Measurements from ENCODE around the gene CATSPERE.
"Not testable (repeated sequence)": the region's sequence is repeated elsewhere in the genome, so short reads cannot be mapped to it uniquely, and the experiment has no call there.

CATSPERE gene

GRCh38 chr1:244552336-244552735 lies 91.3 kb downstream of the CATSPERE start:
- no peak for DNase-seq (ENCODE audit: low spot score)

- DNase-seq (ENCODE audit: low spot score), result no peak
Measured at GRCh38 chr1:244556263-244556662, 95.2 kb downstream of the CATSPERE start.

DNA sequence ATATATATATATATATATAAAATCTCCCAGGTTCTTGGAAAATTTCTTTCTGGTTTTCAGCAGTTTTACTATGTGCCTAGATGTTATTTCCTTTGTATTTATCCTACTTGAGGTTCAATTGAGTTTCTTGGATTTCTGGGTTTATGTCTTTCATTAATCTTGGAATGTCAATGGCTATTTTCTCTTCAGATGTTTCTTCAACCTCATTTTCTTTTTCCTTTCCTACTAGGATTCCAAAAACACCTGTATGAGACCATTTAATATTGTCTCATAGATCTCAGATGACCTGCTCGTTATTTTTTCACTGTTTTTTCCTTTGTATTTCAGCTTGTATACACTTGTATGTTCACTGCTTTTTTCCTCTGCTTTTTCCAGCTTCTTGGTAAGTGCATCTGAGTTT lies 96.5 kb downstream of the CATSPERE start:
- no peak for DNase-seq (ENCODE audit: low spot score)

GRCh38 chr1:244559561-244559960 lies 98.5 kb downstream of the CATSPERE start:
- DNase-seq (ENCODE audit: low spot score), result no peak

DNA sequence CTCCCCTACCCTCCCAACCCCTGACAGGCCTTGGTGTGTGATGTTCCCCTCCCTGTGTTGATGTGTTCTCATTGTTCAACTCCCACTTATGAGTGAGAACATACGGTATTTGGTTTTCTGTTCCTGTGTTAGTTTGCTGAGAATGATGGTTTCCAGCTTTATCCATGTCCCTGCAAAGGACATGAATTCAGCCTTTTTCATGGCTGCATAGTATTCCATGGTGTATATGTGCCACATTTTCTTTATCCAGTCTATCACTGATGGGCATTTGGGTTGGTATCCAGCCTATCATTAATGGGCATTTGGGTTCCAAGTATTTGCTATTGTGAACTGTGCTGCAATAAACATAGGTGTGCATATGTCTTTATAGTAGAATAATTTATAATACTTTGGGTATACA lies 101.8 kb downstream of the CATSPERE start:
- DNase-seq (ENCODE audit: low spot score), result not testable (repeated sequence)

GRCh38 chr1:244573768-244574167 lies 112.7 kb downstream of the CATSPERE start:
- no peak for DNase-seq (ENCODE audit: low spot score)

- DNase-seq (ENCODE audit: low spot score), result no peak
Measured at GRCh38 chr1:244576259-244576892, 115.3 kb downstream of the CATSPERE start.

GRCh38 chr1:244578205-244578604 lies 117.1 kb downstream of the CATSPERE start:
- not testable (repeated sequence) for DNase-seq (ENCODE audit: low spot score)

DNA sequence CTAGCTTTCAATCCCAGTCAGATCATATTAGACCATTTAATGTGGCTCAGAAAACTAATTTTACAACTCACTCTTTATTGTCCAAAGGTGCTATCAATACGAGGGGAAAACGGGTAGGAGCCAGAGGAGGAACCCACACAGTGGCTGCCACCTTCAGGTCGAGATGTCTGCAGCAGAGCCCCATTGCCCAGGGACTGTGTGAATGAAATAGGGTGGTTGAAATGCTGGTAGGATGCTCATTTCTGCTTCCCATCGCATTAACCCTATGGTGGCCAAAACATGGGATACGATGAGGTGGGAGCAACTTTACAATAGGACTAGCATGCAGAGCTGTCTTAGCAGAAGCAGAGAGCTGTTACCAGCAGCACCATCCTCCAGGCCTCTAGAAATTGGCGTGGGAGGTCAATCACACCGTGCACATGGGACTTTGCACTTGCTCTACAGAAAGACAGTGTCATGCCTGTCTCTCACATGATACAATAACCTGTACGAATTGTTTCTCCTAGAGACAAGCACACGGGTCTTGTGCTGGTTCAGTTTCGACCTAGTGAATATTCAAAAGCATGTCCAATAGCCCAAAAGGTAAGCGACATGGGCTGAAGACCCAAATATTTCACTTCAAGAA lies 122.4 kb downstream of the CATSPERE start:
- DNase-seq (ENCODE audit: low spot score), result no peak

DNA sequence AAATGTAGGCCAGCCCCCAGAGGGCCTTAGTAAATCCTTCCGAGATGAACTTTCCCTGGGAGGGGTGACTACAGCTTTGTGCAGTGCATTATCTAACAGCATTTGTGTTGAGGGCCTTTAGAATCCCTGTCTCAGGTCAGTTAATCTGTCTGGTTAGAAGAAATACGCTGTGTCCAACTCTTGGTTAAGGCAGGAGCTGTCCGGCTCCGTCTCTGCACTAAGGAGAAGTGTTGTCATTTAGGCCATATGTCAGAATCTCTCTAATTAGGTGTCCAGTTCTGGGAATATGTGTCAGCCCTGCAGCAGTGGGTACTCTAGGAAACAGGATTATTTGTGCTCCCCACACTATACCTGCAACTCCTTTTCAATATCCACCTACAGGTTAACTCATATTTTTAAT lies 124.8 kb downstream of the CATSPERE start:
- DNase-seq (ENCODE audit: low spot score), result no peak

GRCh38 chr1:244590670-244591069 lies 129.6 kb downstream of the CATSPERE start:
- no peak for DNase-seq (ENCODE audit: low spot score)

DNA sequence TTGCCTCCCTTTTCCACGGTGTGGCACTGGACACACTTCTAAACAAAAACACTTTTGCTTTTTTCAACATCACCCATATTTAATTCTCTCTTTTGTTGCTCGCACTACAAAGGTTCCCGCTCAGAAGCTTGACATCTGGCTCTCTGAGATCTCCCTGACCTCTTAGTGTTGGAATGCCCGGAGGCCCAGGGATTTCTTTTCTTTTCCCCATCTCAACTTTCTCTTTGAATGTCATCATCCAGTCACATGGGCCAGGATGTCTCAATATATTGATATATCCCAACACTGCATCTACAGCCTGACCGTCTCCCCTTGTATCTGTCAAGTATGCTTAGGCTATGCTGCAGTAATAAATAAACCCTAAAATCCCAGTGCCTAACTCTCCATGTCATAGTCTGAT lies 137.5 kb downstream of the CATSPERE start:
- DNase-seq (ENCODE audit: low spot score), result no peak

DNA sequence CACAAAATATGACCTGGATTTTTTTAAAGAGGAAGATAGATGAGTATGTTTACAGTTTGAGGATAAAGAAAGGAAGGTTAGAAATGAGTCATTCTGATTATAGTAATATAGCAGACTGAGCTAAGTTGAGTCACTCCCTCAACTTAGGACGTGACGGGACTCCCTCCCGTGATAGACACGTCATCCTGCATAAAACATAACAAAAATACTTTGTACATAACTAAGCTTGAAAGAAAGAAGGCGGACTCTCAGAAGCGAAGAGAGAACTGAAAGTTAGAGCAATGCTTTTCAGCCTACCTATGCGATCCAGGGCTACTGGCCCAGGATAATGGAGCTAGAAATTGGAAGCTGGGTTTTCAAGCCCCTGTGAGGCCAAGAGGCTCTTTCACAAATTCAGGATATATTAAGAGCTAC lies 138.9 kb downstream of the CATSPERE start:
- DNase-seq (ENCODE audit: low spot score), result no peak

GRCh38 chr1:244601336-244601735 lies 140.3 kb downstream of the CATSPERE start:
- no peak for DNase-seq (ENCODE audit: low spot score)

DNA sequence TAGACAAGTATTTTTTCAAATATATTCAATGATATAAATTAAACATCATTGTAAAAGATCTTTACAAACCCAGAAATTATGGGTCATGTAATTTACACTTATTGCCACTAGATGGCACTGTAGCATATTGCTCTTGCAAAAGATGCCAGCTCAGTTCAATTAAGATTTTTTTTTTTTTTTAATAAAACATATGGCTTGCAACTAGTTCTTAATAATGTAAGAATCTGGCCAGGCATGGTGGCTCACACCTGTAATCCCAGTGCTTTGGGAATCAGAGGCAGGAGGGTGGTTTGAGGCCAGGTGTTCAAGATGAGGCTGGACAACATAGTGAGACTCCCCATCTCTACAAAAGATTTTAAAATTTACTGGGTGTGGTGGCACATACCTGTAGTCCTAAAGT lies 142.4 kb downstream of the CATSPERE start:
- no peak for DNase-seq (ENCODE audit: low spot score)

- no peak for DNase-seq (ENCODE audit: low spot score)
Measured at GRCh38 chr1:244605835-244606370, 144.8 kb downstream of the CATSPERE start.

DNA sequence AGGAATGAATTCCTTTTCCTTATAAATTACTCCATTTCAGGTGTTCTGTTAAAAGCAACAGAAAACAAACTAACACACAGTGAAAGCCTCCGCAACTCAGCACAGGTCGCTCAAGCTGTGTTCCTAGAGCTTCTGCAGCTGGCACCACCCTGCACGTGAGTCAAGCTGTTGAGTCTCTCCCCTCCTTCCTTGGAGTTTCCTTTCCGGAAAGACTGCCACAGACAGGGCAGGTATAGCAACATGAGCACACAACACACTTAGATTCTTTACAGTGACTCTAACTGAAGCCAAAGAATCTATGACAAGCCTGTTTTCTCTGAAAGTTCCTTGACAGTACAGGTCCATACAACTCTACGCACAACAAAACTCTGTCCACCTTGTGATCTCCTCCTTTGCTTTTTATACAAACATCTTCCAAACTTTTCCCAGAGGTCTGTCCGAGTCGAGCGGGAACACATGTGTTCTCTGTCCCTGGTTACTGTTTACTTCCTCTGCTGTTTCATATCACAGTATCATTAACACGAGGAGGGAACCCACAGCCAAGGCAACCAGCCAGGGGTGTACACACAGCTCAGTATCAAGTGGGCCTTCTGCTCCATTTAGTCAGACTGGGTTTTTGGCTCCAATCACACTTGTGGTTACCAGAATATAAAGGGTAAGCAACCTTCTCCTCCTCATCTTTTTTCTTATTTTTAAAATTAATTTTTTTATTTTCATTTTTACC lies 153.2 kb downstream of the CATSPERE start:
- no peak for DNase-seq (ENCODE audit: low spot score)

GRCh38 chr1:244614879-244615278 lies 153.8 kb downstream of the CATSPERE start:
- DNase-seq (ENCODE audit: low spot score), result no peak

GRCh38 chr1:244615301-244615700 lies 154.2 kb downstream of the CATSPERE start:
- no peak for DNase-seq (ENCODE audit: low spot score)

GRCh38 chr1:244626709-244627108 lies 165.6 kb downstream of the CATSPERE start:
- no peak for DNase-seq (ENCODE audit: low spot score)

- no peak for DNase-seq (ENCODE audit: low spot score)
Measured at GRCh38 chr1:244628789-244629188, 167.7 kb downstream of the CATSPERE start.

DNA sequence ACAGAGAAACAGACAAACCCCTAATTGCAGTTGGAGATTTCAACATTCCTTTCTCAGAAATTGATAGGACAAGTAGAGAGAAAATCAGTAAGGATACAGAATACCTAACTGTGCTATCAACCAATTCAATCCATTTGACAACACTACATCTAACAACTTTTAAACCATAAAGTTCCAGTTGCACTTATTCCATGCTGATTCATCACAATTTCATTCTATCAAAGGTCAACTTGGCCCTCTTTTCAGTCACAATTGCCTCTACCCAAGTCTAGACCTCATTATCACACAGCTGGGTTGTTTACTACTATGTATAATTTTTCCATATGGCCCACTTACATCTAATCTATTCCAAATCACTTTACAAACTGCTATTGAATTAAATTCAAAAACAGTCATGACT lies 172.1 kb downstream of the CATSPERE start:
- DNase-seq (ENCODE audit: low spot score), result no peak

GRCh38 chr1:244634546-244634945 lies 173.5 kb downstream of the CATSPERE start:
- no peak for DNase-seq (ENCODE audit: low spot score)
